SK-N-SH (cell line): ENCODE measurements around the gene PIK3R5. TPM values are rescaled to one million over a fixed set of nuclear protein-coding genes. Genes with fewer than 3 reads are reported as not detected.

ENCODE experiments used
- CTCF ChIA-PET: fragments of 300-600, 350-600 bp; formaldehyde crosslinking; extraction: SDS; loops from one replicate; lab custom pipeline; 2021; lab: Yijun Ruan, JAX
- POLR2A ChIA-PET: fragments of 350-600 bp; sonication (Branson Sonifier 250); formaldehyde crosslinking; extraction: SDS; loops from one replicate; lab custom pipeline; 2020; ENCODE audit warnings: antibody characterized with exemption, inconsistent platforms; lab: Yijun Ruan, JAX
- DNase-seq: peaks from one replicate; pipeline ENCODE4 v3.0.0; 2012
- H2AFZ ChIP-seq: fragments of 200-600 bp; sonication (generic); 2 replicates; pipeline ENCODE4 v1.8.1; 2016; ENCODE audit warnings: antibody characterized with exemption, mild to moderate bottlenecking, low read depth
- H3F3A ChIP-seq: fragments of 200-600 bp; sonication (generic); replicated peaks from 2 replicates; pipeline ENCODE3; 2016; ENCODE audit warnings: antibody characterized with exemption, mild to moderate bottlenecking; ENCODE audit not compliant: insufficient read depth
- H3K27ac ChIP-seq, 2 experiments: fragments of 200-500 bp in 1 of 2; fragments of 200-600 bp in 1 of 2; sonication (Bioruptor generic) in 1 of 2; sonication (generic), shearing (Covaris generic) in 1 of 2; 2 replicates each; pipeline versions ENCODE4 v1.5.1 to v1.6.1; 2014 to 2016; ENCODE audit warnings: low read depth in 2 of 2, inconsistent platforms in 1 of 2, low read length in 1 of 2, mild to moderate bottlenecking in 1 of 2, mixed read lengths in 1 of 2
- H3K27me3 ChIP-seq: fragments of 200-600 bp; sonication (generic), shearing (Covaris generic); 2 replicates; pipeline ENCODE4 v1.6.1; 2016; ENCODE audit warnings: mixed run types; ENCODE audit not compliant: insufficient read depth
- H3K36me3 ChIP-seq, 2 experiments: fragments of 200-500 bp in 1 of 2; fragments of 200-600 bp in 1 of 2; sonication (Bioruptor generic) in 1 of 2; sonication (generic) in 1 of 2; replicated peaks in 1 of 2; 2 replicates each; pipeline versions ENCODE3 to v1.5.1; 2014 to 2016; ENCODE audit warnings: low read length in 1 of 2, mild to moderate bottlenecking in 1 of 2; ENCODE audit not compliant: insufficient read depth in 2 of 2, control insufficient read depth in 1 of 2
- H3K4me1 ChIP-seq, 2 experiments: fragments of 200-500 bp in 1 of 2; fragments of 200-600 bp in 1 of 2; sonication (Bioruptor generic) in 1 of 2; sonication (generic), shearing (Covaris generic) in 1 of 2; 2 replicates each; pipeline versions ENCODE4 v1.5.1 to v1.6.1; 2014 to 2016; ENCODE audit warnings: low read depth in 1 of 2, low read length in 1 of 2, mixed run types in 1 of 2; ENCODE audit not compliant: insufficient read depth in 2 of 2, control insufficient read depth in 1 of 2
- H3K4me2 ChIP-seq: fragments of 200-600 bp; sonication (generic), shearing (Covaris generic); 2 replicates; pipeline ENCODE4 v1.6.1; 2017; ENCODE audit warnings: mixed run types
- H3K4me3 ChIP-seq, 2 experiments: fragments of 200-500 bp in 1 of 2; fragments of 200-600 bp in 1 of 2; sonication (Bioruptor generic) in 1 of 2; sonication (generic), shearing (Covaris generic) in 1 of 2; 2 replicates each; pipeline versions ENCODE4 v1.5.1 to v1.8.1; 2014 to 2016; ENCODE audit warnings: low read depth in 2 of 2, inconsistent platforms in 1 of 2, low read length in 1 of 2, mild to moderate bottlenecking in 1 of 2, mixed read lengths in 1 of 2, moderate library complexity in 1 of 2
- H3K79me2 ChIP-seq: fragments of 200-600 bp; sonication (generic); 2 replicates; pipeline ENCODE4 v1.8.1; 2017; ENCODE audit warnings: mild to moderate bottlenecking; ENCODE audit not compliant: insufficient read depth
- H3K9ac ChIP-seq: fragments of 200-600 bp; sonication (generic); 2 replicates; pipeline ENCODE4 v1.6.1; 2017; ENCODE audit warnings: mixed run types
- H3K9me2 ChIP-seq: fragments of 200-600 bp; sonication (generic); 2 replicates; pipeline ENCODE4 v1.6.1; 2017; ENCODE audit warnings: mixed run types
- H3K9me3 ChIP-seq: fragments of 200-600 bp; sonication (generic); 2 replicates; pipeline ENCODE4 v1.6.1; 2017; ENCODE audit warnings: mixed run types, mild to moderate bottlenecking, moderate library complexity
- H4K20me1 ChIP-seq: fragments of 200-600 bp; sonication (generic); 2 replicates; pipeline ENCODE4 v1.6.1; 2017; ENCODE audit warnings: mild to moderate bottlenecking, mixed run types; ENCODE audit not compliant: insufficient read depth
- CHD2 ChIP-seq: fragments of 150-350 bp; IDR thresholded peaks from 2 replicates; pipeline ENCODE4 v1.6.1; 2018; ENCODE audit warnings: low read length; ENCODE audit not compliant: partially characterized antibody
- CTCF ChIP-seq: fragments of 200-600 bp; sonication (generic); IDR thresholded peaks from 2 replicates; pipeline ENCODE4 v1.6.1; 2017; ENCODE audit warnings: antibody characterized with exemption, mild to moderate bottlenecking, moderate library complexity
- ELF1 ChIP-seq: IDR thresholded peaks from 2 replicates; pipeline ENCODE4 v1.4.0; 2012
- FOXM1 ChIP-seq: IDR thresholded peaks from 2 replicates; pipeline ENCODE4 v1.4.0; 2012; ENCODE audit warnings: low read depth, mild to moderate bottlenecking
- GATA2 ChIP-seq: sonication (generic); formaldehyde crosslinking; IDR thresholded peaks from 2 replicates; pipeline ENCODE4 v1.5.0; 2020; ENCODE audit warnings: mild to moderate bottlenecking, missing genetic modification reagents
- JUND ChIP-seq: IDR thresholded peaks from 2 replicates; pipeline ENCODE4 v1.4.0; 2012
- MXI1 ChIP-seq: IDR thresholded peaks from 2 replicates; pipeline ENCODE4 v1.6.1; 2012; ENCODE audit warnings: mild to moderate bottlenecking, low read depth, low read length, improper control_type of control experiment
- NFIC ChIP-seq: IDR thresholded peaks from 2 replicates; pipeline ENCODE4 v1.4.0; 2012; ENCODE audit warnings: borderline replicate concordance
- NRF1 ChIP-seq: IDR thresholded peaks from 2 replicates; pipeline ENCODE4 v1.6.1; 2012; ENCODE audit warnings: low read depth, mild to moderate bottlenecking, low read length
- RAD21 ChIP-seq: IDR thresholded peaks from 2 replicates; pipeline ENCODE4 v1.6.1; 2012; ENCODE audit warnings: mild to moderate bottlenecking, low read length
- RFX5 ChIP-seq: IDR thresholded peaks from 2 replicates; pipeline ENCODE4 v1.6.1; 2012; ENCODE audit warnings: mild to moderate bottlenecking, improper control_type of control experiment, low read length
- SIN3A ChIP-seq: IDR thresholded peaks from 2 replicates; pipeline ENCODE4 v1.6.1; 2012; ENCODE audit warnings: low read depth, mild to moderate bottlenecking, low read length, moderate library complexity, borderline replicate concordance
- TAF1 ChIP-seq: IDR thresholded peaks from 2 replicates; pipeline ENCODE4 v1.6.1; 2012; ENCODE audit warnings: low read depth, mild to moderate bottlenecking, low read length, moderate library complexity, borderline replicate concordance
- TEAD4 ChIP-seq: IDR thresholded peaks from 2 replicates; pipeline ENCODE4 v1.4.0; 2012; ENCODE audit warnings: mild to moderate bottlenecking, borderline replicate concordance; ENCODE audit not compliant: insufficient read depth
- USF2 ChIP-seq: fragments of 150-350 bp; IDR thresholded peaks from 2 replicates; pipeline ENCODE4 v1.6.1; 2017; ENCODE audit warnings: antibody characterized with exemption, low read length, low read depth, borderline replicate concordance
- YY1 ChIP-seq: IDR thresholded peaks from 2 replicates; pipeline ENCODE4 v1.4.0; 2012; ENCODE audit warnings: low read depth, mild to moderate bottlenecking
- ZBTB33 ChIP-seq: IDR thresholded peaks from 2 replicates; pipeline ENCODE4 v1.4.0; 2012; ENCODE audit warnings: low read depth, borderline replicate concordance
- WGBS: methylation state at CpG from one replicate; pipeline ENCODE4 v1.1.6; 2017; ENCODE audit warnings: low lambda C conversion rate; 5-methylcytosine and 5-hydroxymethylcytosine counted together
- polyA plus RNA-seq, 3 experiments: library from polyadenylated mRNA; depleted of rRNA; stranded (reverse); fragments of >200 nt; gene quantifications; 2 replicates each; pipeline ENCODE4 v1.2.3, GENCODE V29; 2012

PIK3R5 gene
- polyA plus RNA-seq, 1 of the 3 experiments (the other 2 are of a cell fraction) = not detected

GRCh38 chr17:8865385-8865784 is 100.1 kb downstream of the PIK3R5 start:
- WGBS = 13% methylated on average over 6 of the region's 6 CpGs
- H3K27ac ChIP-seq = no peak overlapping the region
- H2AFZ ChIP-seq = no peak overlapping the region
- no peaks in the 10 kb centered on the region for H3K9me3 ChIP-seq
- H4K20me1 ChIP-seq = no peaks in the 10 kb centered on the region
- H3K4me2 ChIP-seq = no peak overlapping the region
- ChIA-PET CTCF (interaction anchor here (1.0 to 1.9 kb wide), 3 partner anchors 23 to 80 kb away, joined by 3 to 6 read pairs (median 3); no protein-coding TSS in a partner anchor), POLR2A (no interaction called here)
- H3K4me3 ChIP-seq = no peak overlapping the region
- H3K36me3 ChIP-seq = no peaks in the 10 kb centered on the region
- H3K27me3 ChIP-seq = peaks cover 68% of the 10 kb centered on the region
- no peaks in the 10 kb centered on the region for H3K4me1 ChIP-seq
- DNase-seq = no peak
- H3K9ac ChIP-seq = no peak overlapping the region
- no peaks in the 10 kb centered on the region for H3F3A ChIP-seq
- TF ChIP-seq ELF1 (no peak), TEAD4 (no peak), USF2 (no peak), NFIC (no peak), CTCF (no peak), CHD2 (no peak), JUND (no peak), GATA2 (CRISPR knock-in tag) (no peak), RAD21 (no peak), ZBTB33 (no peak), SIN3A (no peak), TAF1 (no peak), NRF1 (no peak), MXI1 (no peak), FOXM1 (no peak), RFX5 (no peak), YY1 (no peak)
- H3K79me2 ChIP-seq = no peaks in the 10 kb centered on the region
- no peaks in the 10 kb centered on the region for H3K9me2 ChIP-seq
